ENCODE measurements around the gene ATP11B. TPM values are rescaled to one million over a fixed set of nuclear protein-coding genes. Genes with fewer than 3 reads are reported as not detected.

The ATP11B gene
- total and polyA plus RNA-seq, 2 experiments from 2014 or later = 5.8 to 24.7 TPM

DNA sequence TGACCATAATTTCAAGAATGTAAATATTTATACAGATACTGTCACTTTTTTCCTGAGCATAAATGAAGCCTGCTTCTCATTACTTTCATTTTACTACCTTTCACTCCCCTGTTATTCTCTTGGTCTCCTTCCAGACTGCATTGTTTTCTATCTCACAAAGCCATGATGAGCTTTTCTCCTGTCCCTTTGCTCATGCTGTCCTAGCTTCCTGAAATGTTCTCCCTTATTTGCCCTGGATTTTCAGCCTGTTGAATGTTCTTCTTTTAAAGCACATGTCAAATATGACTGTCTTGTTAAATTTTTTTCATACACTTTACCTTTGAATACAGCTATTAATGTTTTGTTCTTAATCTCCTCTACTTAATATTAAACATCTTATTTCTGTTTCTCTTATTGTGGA lies 31.7 kb downstream of the ATP11B start:
- no peak for ATAC-seq
- no peak overlapping the region for H3K27ac Mint-ChIP-seq
- H4K20me1 ChIP-seq (replicated peaks; ENCODE audit: insufficient read depth) = no peaks in the 10 kb centered on the region
- H2AFZ ChIP-seq = no peak overlapping the region
- H3K79me2 ChIP-seq (replicated peaks; ENCODE audit: insufficient read depth) = no peaks in the 10 kb centered on the region
- no peak overlapping the region for H3K4me3 Mint-ChIP-seq
- H3K4me2 ChIP-seq = no peak overlapping the region
- no peaks in the 10 kb centered on the region for H3K9me2 ChIP-seq (ENCODE audit: insufficient read depth)
- no peak for DNase-seq (ENCODE audit: low spot score)
- H3K36me3 ChIP-seq (ENCODE audit: insufficient read depth) = no peaks in the 10 kb centered on the region
- no peak overlapping the region for H3K4me3 ChIP-seq
- peaks cover 8% of the 10 kb centered on the region; the same call in 2 of the 3 replicates for H3K9me3 Mint-ChIP-seq
- no peaks in the 10 kb centered on the region for H3K4me1 ChIP-seq (ENCODE audit: insufficient read depth)
- no peak overlapping the region for H3K27ac ChIP-seq (ENCODE audit: low read depth)
- peaks cover 18% of the 10 kb centered on the region; the same call in 2 of the 3 replicates for H3K36me3 Mint-ChIP-seq (ENCODE audit: low read depth)
- H3K27me3 Mint-ChIP-seq (ENCODE audit: insufficient read depth, low read depth, poor library complexity) = no peaks in the 10 kb centered on the region
- TF ChIP-seq ZNF331 (CRISPR knock-in tag; IDR thresholded peaks at IDR 0.05; ENCODE audit: low read depth) (no peak), POLR2AphosphoS5 (IDR thresholded peaks at IDR 0.05; ENCODE audit: low read depth) (no peak), NANOG (IDR thresholded peaks at IDR 0.05; ENCODE audit: borderline replicate concordance) (no peak), CTCF (conservative IDR thresholded peaks at IDR 0.05; ENCODE audit: low read depth in 2 of 2) (no peak), ZNF114 (CRISPR knock-in tag; IDR thresholded peaks at IDR 0.05) (no peak), STAT1 (IDR thresholded peaks at IDR 0.05; ENCODE audit: unreplicated experiment) (no peak)
- TF ChIP-seq, protein P1, sequence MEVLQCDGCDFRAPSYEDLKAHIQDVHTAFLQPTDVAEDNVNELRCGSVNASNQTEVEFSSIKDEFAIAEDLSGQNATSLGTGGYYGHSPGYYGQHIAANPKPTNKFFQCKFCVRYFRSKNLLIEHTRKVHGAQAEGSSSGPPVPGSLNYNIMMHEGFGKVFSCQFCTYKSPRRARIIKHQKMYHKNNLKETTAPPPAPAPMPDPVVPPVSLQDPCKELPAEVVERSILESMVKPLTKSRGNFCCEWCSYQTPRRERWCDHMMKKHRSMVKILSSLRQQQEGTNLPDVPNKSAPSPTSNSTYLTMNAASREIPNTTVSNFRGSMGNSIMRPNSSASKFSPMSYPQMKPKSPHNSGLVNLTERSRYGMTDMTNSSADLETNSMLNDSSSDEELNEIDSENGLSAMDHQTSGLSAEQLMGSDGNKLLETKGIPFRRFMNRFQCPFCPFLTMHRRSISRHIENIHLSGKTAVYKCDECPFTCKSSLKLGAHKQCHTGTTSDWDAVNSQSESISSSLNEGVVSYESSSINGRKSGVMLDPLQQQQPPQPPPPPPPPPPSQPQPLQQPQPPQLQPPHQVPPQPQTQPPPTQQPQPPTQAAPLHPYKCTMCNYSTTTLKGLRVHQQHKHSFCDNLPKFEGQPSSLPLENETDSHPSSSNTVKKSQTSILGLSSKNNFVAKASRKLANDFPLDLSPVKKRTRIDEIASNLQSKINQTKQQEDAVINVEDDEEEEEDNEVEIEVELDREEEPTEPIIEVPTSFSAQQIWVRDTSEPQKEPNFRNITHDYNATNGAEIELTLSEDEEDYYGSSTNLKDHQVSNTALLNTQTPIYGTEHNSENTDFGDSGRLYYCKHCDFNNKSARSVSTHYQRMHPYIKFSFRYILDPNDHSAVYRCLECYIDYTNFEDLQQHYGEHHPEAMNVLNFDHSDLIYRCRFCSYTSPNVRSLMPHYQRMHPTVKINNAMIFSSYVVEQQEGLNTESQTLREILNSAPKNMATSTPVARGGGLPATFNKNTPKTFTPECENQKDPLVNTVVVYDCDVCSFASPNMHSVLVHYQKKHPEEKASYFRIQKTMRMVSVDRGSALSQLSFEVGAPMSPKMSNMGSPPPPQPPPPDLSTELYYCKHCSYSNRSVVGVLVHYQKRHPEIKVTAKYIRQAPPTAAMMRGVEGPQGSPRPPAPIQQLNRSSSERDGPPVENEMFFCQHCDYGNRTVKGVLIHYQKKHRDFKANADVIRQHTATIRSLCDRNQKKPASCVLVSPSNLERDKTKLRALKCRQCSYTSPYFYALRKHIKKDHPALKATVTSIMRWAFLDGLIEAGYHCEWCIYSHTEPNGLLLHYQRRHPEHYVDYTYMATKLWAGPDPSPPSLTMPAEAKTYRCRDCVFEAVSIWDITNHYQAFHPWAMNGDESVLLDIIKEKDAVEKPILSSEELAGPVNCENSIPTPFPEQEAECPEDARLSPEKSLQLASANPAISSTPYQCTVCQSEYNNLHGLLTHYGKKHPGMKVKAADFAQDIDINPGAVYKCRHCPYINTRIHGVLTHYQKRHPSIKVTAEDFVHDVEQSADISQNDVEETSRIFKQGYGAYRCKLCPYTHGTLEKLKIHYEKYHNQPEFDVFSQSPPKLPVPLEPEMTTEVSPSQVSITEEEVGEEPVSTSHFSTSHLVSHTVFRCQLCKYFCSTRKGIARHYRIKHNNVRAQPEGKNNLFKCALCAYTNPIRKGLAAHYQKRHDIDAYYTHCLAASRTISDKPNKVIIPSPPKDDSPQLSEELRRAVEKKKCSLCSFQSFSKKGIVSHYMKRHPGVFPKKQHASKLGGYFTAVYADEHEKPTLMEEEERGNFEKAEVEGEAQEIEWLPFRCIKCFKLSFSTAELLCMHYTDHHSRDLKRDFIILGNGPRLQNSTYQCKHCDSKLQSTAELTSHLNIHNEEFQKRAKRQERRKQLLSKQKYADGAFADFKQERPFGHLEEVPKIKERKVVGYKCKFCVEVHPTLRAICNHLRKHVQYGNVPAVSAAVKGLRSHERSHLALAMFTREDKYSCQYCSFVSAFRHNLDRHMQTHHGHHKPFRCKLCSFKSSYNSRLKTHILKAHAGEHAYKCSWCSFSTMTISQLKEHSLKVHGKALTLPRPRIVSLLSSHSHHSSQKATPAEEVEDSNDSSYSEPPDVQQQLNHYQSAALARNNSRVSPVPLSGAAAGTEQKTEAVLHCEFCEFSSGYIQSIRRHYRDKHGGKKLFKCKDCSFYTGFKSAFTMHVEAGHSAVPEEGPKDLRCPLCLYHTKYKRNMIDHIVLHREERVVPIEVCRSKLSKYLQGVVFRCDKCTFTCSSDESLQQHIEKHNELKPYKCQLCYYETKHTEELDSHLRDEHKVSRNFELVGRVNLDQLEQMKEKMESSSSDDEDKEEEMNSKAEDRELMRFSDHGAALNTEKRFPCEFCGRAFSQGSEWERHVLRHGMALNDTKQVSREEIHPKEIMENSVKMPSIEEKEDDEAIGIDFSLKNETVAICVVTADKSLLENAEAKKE (CRISPR knock-in tag; IDR thresholded peaks at IDR 0.05) = no peak
- no peaks in the 10 kb centered on the region for H3K4me1 Mint-ChIP-seq
- no peaks in the 10 kb centered on the region for H3K27me3 ChIP-seq (ENCODE audit: insufficient read depth)
- no peaks in the 10 kb centered on the region for H3F3A ChIP-seq (replicated peaks; ENCODE audit: low read depth)
